GM18870 (cell line): ENCODE results near the gene SLFN12L.

Experiments
- ATAC-seq: cut with Tn5 transposase; IDR thresholded peaks from one replicate; pipeline ENCODE4 v1.9.1; 2021; ENCODE audit warnings: moderate library complexity; ENCODE audit not compliant: unreplicated experiment

SLFN12L gene

DNA sequence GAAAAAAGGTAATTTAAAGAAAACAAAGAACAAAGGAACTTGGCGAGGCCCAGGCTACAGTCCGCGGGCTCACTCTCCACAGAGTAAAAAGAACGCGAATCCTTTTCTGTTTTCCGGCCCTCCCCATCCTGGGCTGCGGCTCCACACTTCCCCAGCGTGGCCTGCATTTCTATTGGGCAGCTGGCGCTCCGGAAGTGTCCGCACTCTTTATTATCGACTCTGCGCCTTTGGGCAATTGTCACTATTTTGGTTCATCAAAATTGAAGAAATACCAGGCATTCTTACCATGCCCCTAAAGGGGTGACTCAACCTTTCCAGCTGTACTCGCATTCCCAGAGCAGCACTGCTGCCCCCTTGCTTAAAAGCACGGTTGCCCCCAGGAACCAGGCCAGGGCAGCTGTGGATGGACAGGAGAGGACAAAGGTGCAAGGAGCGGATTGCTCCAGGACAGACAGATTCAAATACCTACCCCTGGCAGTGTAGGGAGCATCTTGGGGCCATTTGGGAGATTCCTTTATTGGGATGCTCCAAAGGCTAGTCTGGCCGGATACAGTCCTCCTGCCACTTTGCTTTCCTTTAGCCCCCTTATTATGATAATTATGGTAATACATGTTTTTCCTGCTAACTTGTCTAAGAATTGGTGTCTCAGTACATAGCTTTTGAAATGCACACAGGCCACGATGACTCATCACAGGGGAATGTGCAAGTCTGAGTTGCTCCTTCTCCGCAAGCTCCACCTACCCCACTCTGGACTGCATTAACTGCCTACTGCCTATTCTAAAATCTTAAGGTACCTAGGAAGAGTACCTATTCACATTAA, 104.2 kb downstream of the SLFN12L start:
- peak; percentile 58 for ATAC-seq

DNA sequence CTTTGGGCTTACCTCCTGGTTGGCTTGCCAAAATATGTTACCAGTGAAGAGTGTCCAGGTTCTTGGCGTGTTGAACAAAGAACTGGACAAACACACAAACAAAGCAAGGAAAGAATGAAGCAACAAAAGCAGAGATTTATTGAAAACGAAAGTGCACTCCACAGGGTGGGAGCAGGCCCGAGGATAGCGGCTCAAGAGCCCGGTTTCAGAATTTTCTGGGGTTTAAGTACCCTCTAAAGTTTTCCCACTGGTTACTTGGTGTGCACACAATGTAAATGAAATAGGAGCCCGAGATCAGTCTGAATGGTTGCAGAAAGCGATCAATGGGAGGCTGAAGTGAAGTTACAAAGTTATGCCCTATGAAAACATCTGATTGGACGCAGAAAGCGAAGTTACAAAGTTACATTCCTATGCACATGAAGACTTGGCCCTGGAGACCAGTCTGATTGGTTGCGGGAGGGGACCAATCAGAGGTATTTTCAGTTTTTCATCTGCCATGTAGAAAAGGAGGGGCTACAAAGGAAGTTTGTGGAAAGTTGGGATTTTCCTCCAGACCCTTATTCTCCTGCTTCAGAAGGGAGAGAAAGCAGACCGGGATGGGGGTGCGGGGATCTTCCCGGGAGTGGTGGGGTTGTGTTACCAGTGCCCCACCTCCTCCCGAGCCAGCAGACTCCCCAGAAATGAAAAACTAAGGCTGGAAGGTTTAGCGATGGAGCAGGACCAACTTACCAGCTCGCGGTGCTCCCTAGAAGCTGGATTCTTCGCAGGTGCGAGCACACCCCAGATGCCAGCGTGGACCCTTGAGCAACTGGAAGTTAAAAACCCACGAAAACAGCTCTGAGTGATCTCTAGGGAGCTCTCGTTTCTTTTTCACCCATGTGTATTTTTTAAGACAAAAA, 105.1 kb downstream of the SLFN12L start, which contains the start of gene SLFN12:
SLFN12 (minus strand) TSS at position 325 of the 899 bp plus-strand sequence. CDS start 9,472 bp downstream, outside the sequence.
- ATAC-seq, result peak; percentile 69

DNA sequence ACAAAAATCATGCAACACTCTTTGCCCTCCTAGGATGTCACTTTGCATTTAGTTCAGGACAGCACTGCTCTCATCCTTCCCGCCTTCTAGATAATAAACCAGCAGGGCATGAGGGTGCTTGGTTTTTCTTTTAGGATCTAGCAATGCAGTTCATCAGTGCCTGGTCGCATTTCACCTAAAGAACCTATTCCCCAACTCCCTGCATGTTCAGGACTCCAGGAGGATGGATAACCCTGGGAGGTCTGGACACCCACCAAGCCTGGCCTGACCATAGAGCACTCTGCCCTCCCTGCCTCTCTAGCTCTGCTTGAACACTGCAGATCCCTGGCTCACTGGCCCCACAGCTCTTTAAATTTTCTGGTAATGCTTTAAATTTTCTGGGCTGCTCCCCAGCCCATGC, 107.8 kb downstream of the SLFN12L start:
- no peak for ATAC-seq

DNA sequence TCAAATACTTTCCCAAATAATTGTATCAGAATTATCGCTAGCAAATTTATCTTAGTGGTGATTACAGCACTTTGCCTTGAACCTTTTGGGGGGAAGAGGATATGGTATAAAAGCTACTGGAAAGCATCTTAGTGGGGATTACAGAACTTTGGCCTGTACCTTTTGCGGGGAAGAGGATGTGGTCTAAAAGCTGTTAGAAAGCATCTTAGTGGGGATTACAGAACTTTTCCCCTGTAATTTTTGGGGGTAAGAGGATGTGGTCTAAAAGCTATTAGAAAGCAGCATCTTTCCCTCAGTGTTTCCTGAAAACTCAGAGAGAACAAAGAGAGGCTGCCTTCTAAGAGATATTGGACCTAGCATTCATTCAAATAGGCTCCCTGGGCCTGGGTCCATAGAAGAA, 109.2 kb downstream of the SLFN12L start:
- ATAC-seq, result no peak

DNA sequence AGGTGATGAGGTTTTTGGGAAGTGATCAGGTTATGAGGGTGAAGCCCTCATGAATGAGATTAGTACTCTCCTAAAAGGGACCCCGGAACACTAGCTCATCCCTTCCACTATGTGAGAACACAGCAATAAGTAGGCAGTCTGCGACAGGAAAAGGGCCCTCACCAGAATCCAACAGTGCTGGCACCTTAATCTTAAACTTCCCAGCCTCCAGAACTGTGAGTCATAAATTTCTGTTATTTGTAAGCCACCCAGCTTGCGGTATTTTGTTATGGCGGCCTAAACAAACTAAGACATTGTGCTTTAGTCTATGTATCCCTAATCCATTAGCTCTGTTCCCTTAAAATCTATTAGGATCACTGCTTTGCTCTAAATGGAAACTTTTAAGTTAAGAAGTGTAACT, 113.7 kb downstream of the SLFN12L start:
- no peak for ATAC-seq
